Left lobe of liver (tissue), 2 donors: ENCODE data around the gene SFTPD. TPM values are rescaled to one million over a fixed set of nuclear protein-coding genes. Genes with fewer than 3 reads are reported as not detected.
"Not testable (repeated sequence)": the region's sequence is repeated elsewhere in the genome, so short reads cannot be mapped to it uniquely, and the experiment has no call there.

Source experiments
- ATAC-seq: fragments of 200-7000 bp; cut with Tn5 transposase; one replicate; pipeline ENCODE4 v1.9.1; 2020; ENCODE audit warnings: mild to moderate bottlenecking, moderate library complexity
- DNase-seq: peaks from one replicate; pipeline ENCODE4 v3.0.0-alpha.2; 2020; ENCODE audit warnings: low spot score
- total RNA-seq: library from RNA; stranded (reverse); gene quantifications from one replicate; pipeline ENCODE4 v1.2.1, GENCODE V29; 2021
- donor health status: DM: no; HTN: no; CAD: no; lungs with moderate emphysema.
- donor health status: DM: no; HTN: yes; CAD: no.

Gene SFTPD
- total RNA-seq, result 0.73 TPM

DNA sequence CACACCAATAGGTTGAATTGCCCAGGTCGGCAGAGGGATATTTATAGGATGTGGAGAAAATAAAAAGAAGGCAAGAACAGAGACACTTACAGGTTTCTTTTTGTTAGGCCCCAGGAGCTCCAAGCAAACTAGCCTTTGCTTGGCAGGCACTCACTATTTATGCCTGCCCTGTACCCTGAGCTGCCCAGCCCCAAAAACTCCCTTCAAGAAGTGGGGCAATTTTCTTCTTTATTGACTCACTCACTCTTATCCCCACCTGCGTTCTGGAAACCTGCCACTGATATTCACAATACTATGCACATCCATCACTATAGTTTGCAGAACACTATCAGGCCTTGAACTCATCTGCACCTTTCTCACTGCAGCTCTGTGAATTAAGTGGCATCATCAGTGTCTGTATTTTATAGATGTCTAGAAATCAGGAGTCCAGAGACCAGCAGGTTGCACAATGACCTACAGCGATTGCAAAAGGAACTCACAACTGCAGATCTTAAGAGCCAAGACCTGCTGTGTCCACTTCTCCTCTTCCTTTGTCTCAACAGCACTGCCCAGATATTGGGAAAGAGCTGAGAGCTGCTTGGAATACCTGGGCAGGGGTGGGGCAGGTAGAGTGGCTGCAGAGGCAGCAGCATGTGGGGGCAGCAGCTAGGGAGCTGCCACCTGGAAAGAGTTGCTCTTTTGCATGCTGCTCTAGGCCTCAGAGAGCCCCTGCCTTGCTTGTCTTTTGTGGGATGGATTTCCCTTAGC is at the start of gene SFTPD:
SFTPD (minus strand) TSS at position 130 of the 747 bp plus-strand sequence. CDS start 2,446 bp downstream, outside the sequence.
- ATAC-seq (peak; percentile 54), DNase-seq (no peak)

DNA sequence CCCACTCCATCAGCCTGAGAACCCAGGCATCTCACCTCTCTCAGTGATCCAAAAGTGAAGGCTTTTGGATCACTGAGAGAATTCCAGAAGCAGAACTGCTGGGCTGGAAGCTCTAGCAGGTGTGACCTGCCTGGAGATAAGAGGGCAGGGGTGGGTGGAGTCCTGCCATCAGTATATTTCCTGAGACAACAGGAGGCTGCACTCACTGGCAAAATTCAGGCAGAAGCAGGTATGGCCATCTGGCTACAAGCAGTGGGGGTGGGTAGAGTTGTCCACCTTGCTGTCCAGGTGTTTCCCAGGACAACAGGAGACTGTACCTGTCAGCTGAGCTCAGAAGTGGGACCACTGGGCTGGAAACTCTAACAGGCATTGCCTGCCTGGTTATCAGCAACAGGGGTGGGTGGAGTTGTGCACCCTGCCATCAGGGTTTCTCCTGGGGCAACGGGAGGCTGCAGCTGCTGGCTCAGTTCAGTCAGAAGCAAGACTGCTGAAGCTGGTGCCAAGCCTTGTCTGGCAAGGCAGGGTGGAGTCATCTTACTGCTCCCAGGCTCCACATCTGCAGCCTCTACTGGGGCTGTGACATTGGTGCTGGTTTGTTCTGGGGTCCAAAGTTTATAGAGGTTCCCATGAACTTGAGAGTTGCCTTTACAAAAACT is 47.2 kb upstream of the SFTPD start:
- ATAC-seq (no peak), DNase-seq (no peak)

DNA sequence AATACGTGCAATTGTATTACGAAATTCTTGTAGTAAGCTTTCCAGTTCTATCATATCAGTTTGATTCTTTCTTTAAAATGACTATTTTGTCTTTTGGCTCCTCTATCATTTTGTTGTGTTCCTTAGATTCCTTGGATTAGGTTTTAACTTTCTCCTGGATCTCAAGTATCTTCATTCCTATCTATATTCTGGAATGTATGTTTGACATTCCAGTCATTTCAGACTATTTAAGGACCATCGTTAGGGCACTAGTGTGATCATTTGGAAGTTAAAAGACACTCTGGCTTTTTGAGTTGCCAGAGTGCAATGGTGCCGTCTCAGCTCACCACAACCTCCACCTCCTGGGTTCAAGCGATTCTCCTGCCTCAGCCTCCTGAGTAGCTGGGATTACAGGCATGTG is 45.7 kb upstream of the SFTPD start:
- DNase-seq, result no peak
- no peak for ATAC-seq

DNA sequence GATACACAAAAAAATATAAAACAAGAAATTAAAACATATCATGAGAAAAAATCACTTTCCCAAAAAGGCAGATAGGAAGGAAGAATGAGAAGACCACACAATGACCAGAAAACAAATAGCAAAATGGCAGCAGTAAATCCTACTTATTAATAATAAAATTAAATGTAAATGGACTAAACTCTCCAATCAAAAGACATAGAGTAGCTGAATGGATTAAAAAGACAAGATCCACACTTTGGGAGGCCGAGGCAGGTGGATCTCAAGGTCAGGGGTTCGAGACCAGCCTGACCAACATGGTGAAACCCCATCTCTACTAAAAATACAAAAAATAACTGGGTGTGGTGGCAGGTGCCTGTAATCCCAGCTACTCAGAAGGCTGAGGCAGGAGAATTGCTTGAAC is 39.3 kb upstream of the SFTPD start:
- not testable (repeated sequence) for ATAC-seq, DNase-seq

DNA sequence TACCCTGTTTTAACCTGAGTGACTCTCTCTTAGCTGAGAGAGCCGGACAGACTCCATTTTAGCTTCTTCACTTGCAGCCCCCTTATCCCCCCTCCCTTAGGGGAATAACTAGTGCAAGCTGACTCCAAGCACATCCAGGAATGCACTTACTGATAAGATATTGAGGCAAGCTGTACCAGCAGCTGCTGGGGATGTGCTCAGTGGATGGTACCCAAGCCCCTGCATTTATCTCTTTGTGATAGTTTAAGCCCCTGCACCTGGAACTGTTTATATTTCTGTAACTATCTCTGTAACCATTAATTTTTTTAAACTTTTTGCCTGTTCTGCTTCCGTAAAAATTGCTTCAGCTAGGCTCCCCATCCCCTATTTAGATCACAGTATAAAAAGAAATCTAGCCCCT is 37.8 kb upstream of the SFTPD start:
- DNase-seq, ATAC-seq: not testable (repeated sequence)

DNA sequence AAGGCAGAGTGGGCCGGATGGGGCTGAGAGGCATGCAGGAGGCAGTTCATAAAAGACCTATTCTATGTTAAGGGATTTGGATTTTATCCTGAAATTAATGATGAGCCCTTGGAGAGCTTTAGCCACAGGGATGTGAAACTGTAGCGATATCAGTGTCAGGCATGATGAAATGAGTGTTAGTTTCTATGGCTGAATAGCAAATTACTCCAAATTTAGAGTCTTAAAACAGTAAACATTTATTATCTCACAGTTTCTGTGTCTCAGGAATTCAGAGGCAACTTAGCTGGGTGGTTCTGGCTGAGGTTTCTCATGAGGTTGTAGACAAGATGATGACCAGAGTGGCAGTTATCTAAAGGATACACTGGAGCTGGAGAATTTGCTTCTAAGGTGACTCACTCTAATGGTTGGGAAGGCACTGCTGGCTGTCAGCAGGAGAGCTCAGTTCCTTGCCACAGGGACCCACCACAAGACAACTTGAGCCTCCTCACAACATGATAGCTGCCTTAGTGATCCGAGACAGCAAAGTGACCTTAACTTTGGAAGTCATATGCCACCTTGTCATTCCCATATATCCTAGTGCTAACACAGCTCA is 36.7 kb upstream of the SFTPD start:
- DNase-seq, result no peak
- ATAC-seq, result no peak

DNA sequence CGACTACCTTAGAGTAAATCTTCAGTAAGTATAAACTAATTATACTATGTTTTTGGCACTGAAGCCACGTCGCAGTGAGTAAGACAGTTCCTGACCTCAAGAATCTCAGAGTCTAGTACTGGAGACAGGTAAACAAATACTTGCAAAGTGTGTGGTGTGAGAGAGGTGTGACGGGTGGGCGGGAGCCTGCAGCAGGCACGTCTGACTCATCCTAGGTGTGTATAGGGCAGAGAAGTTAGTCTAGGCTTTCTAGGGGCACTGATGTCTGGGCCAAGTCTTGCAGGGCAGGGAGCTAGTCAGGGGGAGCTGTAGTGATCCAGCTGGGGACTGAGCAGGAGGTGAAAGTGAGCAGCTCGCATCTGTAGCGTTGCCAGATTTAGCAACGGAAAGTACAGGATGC is 35.9 kb upstream of the SFTPD start:
- ATAC-seq, result no peak
- no peak for DNase-seq

DNA sequence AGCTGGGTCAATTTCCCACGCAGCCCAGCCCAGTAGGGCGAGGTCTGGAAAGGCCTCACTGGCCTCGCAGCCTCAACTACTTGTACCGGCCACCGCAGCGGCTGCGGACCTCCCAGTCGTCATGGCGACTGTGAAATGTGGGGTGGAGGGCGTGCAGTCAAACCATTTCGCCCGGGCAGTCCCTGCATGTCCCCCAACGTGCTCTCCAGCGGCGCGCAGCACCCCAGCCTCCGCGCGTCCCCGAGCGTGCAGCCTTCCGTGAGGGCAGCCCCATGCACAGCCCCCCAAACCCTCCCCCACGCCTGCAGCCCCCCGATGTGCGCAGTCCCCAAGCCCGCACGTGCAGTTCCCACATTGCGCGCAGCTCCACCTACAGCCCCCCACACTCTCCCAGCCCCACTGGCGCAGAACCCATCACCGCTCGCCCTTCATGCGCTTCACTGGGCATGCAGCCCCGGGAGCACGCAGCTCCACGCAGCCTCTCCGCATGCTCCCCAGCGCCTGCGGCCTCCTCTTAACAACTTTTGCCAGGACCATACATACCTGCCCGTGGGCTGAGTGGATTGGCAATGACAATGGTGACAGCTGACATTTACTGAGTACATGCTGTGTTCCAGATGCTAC is 34.5 kb upstream of the SFTPD start:
- ATAC-seq (no peak), DNase-seq (no peak)

DNA sequence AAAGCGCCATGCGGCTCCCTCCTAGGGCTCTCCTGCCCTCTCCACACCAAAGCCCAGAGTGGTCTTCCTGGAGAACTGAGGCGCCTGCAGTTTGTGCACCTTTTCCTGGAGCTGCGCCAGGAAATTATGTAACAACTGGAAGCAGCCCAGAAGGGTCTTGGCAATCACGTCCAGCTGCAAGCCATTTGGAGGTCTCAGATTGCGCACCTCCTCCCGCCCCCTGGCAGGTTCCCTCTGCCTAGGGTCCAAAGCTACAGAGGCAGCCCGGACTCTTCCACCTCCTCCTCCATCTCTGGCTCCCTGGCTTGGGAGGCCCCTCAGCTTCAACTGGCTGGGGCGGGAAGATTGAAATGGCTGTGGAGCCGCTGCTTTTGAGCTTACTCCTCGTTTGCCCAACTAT is 34.0 kb upstream of the SFTPD start:
- ATAC-seq (no peak), DNase-seq (peak; percentile 49)

DNA sequence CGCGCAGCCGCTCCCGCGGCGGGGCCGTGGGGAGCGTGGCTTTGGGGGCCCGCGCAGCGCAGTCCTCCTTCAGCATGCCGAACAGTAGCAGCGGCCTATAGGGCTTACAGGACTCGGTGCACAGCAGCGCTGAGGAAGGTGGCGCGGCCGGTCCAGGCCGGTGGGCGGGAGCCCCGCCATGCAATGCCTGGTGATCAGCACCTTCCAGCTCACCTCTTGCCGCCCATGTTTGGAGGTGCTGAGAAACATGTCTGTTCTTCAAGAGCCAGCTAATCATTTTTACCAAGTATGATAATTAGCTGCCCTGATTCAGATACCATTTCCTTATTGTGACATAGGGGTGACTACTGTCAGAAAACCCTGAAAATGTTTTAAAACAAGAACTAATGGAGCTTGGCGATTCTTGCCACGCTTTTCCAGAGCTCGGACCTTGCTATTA is 33.5 kb upstream of the SFTPD start:
- no peak for ATAC-seq
- no peak for DNase-seq

DNA sequence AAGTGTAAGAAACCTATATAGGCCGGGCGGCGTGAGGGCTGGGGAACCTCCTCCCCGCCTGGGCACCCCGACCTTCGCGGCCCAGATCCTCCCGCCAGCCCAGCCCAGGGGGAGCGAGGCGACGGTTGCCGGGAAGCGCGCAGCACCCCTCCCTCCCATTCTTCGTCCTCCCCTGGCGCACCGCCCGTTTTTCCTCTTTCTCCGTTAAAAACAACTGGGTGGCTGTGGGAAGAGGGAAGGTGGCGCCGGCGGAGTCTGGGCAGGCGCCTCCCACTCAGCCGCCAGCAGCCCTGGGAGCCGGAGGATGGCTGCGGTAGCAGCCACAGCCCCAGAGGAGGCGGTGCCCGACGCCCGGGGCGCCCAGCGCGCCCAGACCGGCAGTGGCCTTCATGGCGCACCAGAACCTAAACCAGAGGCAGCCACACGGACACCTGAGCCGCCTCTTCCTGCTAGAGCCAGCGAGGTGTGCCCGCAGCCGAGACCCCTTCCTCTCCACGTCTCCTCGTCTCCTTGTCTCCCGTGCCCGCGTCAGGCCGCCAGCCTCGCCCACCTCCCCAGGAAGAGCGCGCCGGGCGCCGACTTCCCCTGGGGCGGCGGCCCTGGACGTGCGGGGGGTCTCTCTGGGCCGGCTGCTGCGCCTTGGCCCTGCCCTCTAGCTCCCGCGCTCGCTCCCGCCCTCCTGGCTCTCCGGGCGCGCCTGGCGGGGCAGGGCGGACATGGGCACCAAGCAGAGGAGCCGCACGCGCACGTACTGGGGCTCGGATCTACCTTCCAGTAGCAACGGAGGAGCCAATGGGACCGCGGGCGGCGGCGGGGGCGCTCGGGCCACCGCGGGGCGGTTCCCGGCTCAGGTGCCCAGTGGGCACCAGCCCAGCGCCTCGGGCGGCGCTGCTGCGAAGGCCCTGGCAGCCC is 32.8 kb upstream of the SFTPD start:
- DNase-seq, result peak; percentile 76

DNA sequence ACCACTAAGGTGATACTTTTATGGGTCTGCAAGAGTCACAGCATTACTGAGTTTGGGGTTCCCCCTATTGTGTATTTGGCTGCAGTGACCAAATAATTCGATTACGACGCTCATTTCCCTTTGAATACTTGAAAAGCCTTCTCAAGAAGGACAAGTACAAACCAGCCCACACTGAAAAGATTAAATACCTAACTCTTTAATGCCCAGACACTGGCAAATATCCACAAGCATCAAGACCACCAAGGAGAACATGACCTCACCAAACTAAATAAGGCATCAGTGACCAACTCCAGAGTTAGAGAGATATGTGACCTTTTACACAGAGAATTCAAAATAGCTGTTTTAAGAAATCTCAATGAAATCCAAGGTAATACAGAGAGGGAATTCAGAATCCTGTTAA is 31.8 kb upstream of the SFTPD start:
- DNase-seq (no peak), ATAC-seq (no peak)

More for the DNA sequence above, 32.8 kb upstream of the SFTPD start:
- peak; percentile 92 for ATAC-seq

DNA sequence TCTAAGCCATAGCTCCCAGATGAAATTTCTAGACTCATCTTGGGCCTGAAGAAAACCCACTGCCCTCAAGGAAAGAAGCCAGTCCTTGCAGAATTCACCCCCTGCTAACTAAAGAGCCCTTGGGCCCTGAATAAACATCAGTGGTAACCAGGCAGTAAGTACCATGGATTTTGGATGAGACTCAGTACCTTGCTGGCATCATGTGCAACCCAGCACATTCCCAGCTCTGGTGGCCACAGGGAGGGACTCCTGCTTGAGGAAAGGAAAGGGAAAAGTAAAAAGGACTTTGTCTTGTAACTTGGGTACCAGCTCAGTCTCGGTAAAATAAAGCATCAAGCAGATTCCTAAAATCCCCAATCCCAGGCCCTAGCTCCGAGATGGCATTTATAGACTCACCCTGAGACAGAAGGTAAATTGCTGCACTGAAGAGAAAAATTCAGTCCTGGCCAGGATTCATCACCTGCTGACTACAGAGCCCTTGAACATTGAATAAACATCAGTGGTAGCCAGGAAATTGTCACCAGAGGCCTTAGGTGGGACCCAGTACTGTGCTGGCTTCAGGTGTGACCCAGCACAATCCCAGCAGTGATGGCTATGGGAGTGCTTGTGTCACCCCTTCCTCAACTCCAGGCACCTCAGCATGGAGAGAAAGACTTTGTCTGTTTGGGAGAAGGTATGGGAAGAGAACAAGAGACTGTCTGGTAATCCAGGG is 31.2 kb upstream of the SFTPD start:
- DNase-seq, result no peak

DNA sequence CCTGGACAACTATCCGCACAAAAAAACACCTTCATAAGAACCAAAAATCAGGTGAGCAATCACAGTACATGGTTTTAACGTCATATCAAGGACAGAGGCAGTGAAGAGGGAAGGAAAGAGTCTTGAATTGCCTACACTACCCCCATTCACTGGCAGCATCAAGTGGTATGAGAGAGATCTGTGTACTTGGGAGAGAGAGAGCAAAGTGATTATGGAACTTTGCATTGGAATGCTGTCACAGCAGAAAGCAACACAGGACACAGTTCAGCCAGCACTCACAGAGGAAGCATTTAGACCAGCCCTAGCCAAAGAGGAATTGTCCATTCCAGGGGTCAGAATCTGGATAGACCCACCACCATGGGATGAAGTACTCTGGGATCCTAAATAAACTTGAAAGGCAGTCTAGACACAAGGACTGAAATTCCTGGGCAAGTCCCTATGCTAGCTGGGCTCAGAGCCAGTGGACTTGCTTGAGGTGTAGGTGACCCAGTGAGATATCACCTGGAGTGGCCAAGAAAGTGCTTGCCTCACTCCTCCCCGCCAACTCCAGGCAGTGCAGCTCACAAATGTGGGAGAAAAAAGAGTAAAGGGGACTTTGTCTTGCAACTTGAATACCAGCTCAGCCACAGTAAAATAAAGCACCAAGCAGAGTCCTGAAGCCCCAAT is 30.5 kb upstream of the SFTPD start:
- no peak for ATAC-seq
- no peak for DNase-seq

More for the DNA sequence above, 31.2 kb upstream of the SFTPD start:
- no peak for ATAC-seq

DNA sequence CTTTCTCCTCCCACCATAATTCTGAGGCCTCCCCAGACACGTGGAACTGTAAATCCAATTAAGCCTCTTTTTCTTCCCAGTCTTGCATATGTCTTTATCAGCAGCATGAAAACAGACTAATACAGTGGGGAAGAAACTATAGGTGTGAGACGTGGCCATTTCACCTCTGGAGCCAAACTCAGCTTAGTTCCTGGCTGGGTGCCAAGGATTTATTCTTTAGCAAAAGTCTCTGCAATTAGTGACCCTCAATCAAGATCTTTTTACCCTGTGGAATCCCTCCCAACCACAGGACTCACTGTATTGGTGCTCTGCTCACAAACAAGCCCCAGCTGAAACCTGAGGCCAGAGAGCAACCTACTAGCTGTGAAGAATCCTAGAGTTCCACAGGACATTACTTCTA is 28.1 kb upstream of the SFTPD start:
- DNase-seq (no peak), ATAC-seq (no peak)

DNA sequence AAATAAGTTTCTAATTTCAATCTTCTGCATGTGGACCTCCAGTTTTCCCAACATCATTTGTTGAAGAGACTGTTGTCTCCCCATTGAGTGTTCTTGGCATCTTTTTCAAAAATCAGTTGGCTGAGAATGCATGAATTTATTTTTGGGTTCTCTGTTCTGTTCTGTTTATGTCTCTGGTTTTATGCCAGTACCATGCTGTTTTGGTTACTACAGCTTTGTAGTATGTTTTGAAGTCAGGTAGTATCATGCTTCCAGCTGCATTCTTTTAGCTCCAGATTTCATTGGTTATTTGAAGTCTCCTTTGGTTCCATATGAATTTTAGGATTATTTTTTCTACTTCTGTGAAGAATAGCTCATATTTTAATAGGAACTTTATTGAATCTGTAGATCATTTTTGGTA is 21.2 kb upstream of the SFTPD start:
- no peak for ATAC-seq
- no peak for DNase-seq

DNA sequence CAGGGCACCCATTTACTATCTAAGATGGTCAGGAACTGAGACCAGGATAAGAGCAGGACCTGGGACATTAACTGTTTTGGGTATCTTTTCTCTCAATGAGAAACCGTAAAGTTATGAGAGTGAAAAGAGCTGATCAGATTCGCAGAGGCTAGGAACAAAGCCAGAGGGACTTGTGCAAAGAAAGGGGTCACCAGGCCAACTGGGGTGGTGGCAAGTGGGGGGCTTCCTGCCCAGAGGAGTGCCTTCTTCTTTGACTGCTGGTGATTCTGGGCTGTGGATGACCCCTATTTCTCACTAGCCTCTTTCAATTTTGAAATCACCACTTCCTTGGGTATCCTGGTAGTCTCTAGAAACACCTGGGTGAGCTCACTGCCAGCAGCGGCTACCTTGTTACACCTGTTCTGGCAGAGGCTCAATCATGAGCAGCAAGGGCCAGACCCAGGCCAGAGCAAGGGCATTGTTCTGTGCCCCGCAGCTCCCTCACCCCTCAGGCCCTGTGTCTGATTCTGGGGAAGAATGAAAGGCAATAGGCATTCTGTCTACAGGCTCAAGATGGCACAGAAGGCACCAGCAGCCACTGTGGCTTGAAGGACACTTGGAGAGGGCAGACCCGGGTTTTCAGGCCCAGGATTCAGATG is 999 bp downstream of the SFTPD start:
- DNase-seq (no peak), ATAC-seq (no peak)

DNA sequence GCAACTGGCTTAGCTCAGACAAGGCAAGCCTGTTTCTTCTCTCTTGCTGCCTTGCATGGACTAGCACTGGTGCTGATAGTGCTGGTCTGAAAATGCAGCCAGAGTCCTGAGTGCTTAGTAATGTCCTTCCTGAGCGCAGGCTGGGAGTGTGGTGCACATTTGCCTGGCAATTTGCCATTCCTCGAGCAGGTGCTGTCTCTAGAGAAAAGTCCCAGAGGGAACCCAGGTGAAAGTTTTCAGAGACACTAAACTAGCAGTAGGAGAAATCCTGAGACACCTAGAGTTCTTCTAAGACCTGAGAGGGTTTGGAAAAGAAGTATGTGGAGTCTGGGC is 1.9 kb downstream of the SFTPD start:
- DNase-seq (no peak), ATAC-seq (no peak)
